KBM-7 (cell line): ENCODE results near the gene RAPGEF3.

Experiments used
- DNase-seq: peaks from one replicate; pipeline ENCODE4 v3.0.0-alpha.2; 2015
- in situ Hi-C: fragments of 300-500 bp; cut with MboI; formaldehyde crosslinking; loops from 2 replicates; pipeline ENCODE4 v1.14.3; 2020; ENCODE audit warnings: low sequenced_read_pairs, low pct_unique_long_range_greater_than_20kb, mixed read lengths

Gene RAPGEF3

DNA sequence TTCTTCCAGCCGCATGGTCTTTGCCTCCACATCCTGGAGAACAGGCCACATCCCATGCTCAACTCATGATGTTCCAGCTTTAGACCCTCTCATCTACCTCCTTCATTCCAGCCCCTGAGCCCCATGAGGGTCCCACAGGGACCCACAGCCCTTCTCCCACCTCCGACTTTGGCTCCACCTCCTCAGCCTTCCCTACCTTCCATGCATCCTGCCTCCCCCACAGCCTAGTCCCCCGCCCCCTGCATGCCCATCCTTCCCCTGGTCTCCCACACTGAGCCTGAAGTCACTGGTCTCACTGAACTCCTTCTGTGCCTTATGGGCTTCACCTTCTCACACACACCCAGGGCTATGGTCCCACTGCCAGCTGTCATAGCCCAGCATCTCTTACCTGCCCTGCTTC, 9.8 kb downstream of the RAPGEF3 start:
- in situ Hi-C loops: loop anchor here (25.0 kb wide), 1 partner anchor 88 kb away; no protein-coding TSS in a partner anchor

DNA sequence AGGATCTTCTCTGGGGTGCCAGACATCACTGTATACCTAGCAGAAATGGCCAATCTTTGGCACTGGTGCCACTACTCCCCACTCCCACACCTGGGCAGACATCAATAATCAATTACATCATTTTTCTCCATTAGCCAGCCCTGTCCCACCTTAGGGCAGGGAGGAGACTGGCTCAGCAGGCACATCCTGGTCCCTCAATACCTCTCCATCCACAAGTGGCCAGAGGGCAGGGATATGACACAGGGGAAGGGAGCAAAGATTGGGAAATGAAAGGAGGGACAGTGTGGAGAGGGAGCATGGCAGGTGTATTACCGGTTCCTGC, 10.2 kb downstream of the RAPGEF3 start:
- in situ Hi-C loops: loop anchor here (25.0 kb wide), 1 partner anchor 89 kb away; no protein-coding TSS in a partner anchor
- DNase-seq: no peak

More for the DNA sequence above, 9.8 kb downstream of the RAPGEF3 start:
- no peak for DNase-seq

DNA sequence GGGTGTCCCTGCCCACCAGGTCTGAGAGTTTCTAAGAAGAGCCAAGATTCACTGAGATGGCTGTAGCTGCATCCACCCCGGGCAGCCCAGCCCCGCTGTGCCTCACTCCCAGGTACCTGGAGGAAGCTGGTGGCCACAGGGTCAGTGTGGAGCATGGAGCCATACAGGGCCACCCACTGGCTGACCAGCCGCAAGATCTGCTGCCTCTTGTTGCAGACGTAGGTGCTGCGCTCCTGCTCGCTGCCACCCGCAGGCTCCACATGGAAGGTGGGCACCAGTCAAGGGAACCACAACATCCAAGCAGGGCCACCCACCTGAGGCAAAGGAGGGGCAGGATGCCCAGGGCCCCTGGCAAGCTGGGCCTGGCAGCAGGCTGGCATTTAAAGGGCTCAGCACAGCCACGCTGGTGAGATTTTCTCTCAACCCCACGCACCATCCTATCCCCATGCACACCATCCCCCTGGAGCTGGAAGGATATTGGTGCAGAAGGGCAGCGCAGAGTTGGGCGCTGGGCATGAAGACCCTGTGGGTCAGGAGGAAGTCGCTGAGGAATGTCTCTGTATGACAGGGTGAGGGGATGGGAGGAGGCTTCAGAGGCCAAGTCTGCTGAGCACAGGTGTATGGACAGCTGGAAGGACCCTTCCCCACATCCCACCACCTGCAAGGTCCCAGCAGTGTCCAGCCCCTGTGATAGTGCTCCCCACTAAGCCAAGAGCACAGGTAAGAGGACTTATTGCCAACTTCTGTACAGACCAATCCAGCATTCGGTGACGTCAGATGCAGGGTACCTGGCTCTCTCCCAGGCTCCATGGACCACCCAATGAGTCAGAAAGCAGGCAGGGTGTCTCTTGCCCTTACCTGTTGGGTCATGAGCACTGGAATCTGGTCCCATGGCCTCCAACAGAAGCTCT, 10.8 kb downstream of the RAPGEF3 start:
- no peak for DNase-seq
- in situ Hi-C loops: loop anchor here (25.0 kb wide), 1 partner anchor 89 kb away; no protein-coding TSS in a partner anchor

DNA sequence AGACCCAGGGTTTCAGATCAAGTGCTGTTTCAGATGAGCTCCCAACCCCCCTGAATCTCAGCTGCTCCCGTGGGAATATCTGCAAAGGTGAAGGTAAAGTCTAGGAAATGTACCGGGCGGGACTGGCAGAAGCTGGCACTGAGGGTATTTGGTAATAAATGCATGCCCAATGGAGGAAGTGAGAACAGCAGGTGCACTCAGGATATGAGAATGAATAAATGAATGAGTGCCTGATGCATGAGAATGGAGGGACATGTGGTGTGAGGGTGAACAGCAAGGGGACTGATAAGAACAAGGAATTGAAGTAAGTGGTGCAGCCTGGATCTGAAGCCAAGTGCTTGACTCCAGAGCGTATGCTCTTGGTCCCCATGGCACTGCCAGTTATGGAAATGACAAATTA, 11.6 kb downstream of the RAPGEF3 start:
- no peak for DNase-seq
- in situ Hi-C loops: loop anchor here (25.0 kb wide), 1 partner anchor 90 kb away; no protein-coding TSS in a partner anchor

DNA sequence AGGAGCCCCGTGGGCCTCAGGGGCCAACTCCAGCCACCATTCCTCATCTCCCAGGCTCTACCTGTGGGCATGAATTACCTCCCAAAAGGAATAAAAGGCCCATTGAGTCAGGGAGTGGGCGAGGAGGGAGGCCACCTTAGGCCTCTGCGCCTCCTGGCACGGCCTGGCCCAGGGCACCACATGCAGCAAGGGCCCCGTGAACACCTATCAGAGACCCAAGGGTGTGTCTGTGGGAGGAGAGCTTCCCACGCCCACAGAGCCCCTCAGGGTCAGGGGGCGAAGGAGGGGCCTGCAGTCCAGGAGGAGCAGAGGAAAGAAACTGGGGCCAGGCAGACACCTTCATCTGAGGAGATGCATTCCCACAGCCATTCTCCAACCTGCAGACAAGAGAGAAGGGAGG, 12.2 kb downstream of the RAPGEF3 start:
- in situ Hi-C loops: loop anchor here (25.0 kb wide), 1 partner anchor 91 kb away; no protein-coding TSS in a partner anchor
- no peak for DNase-seq

DNA sequence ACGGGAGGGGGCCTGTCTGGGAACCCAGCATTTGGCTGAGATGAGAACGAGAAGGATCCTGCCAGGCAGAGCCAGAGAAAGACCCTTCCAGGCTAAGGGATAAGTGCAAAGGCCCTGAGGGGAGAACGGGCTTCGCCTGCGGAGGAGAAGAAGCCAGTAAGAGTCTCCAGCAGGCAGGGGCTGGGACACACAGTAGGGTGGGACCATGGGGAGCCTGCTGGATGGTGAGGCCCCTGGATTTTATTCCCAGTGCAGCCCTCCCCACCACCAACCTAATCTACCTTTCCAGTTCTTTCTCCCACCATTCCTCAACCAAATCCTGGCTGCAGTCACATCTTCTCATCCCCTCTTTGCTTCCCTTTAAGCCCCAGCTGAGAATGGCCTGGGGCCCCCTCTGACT, 12.6 kb downstream of the RAPGEF3 start:
- in situ Hi-C loops: loop anchor here (25.0 kb wide), 1 partner anchor 91 kb away; no protein-coding TSS in a partner anchor

DNA sequence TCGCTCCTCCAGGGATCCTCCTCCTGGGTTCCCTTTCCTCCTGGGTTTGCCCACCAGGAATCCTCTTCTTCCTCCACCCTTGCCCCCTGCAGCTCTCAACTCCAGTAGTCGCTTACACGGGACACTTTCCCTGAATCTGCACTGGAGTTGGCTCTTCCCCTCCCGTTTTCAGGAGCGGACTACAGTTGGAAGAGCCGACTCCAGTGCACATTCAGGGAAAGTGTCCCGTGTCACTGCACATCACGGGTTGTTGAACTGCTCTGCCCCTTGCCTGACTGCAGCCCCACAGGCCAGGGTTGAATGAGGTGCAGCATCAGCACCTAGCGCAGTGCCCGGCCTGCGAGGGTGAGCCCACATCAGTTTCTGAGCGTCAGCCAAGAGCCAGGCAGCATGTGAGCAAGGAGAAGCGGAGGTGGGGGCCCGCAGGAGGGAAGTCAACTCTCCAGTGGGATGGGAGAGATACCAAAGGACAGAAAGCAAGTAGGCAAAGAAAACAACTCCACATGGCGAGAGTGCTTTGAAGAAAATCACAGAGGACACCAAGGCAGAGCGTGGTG, 13.1 kb downstream of the RAPGEF3 start:
- no peak for DNase-seq
- in situ Hi-C loops: loop anchor here (25.0 kb wide), 1 partner anchor 92 kb away; no protein-coding TSS in a partner anchor

More for the DNA sequence above, 12.6 kb downstream of the RAPGEF3 start:
- DNase-seq: no peak

DNA sequence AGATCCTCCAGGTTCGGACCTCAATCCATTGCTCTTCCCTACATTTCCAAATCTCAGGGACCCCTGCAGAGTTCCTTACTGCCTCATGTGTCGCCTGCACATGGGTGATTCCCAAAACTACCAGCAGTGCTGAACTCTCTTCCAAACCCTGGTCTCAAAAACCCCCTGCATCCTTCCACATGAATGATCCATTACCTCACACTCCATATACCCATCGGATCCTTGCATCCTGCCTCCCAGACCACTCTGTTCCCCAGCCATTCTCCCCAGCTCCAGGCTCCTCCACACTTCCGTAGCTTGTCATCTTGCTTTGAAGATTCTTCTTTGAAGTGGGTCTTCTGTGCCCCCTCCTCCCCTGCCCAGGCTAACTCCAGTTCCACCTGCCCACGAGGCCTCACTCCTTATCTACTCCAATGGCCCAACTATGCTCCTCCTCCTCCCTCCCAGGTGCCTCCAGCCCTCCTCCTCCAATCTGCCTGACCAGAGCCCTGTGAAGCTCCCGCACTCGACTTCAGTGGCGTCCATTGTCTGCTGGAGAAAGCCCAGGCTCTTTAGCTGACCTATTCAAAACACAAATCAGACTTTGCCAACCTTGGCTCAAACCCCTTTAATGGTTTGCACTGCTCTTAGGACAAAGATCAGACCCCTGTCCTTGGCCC, 13.8 kb downstream of the RAPGEF3 start:
- in situ Hi-C loops: loop anchor here (5.0 to 25.0 kb wide), 2 partner anchors 32 to 92 kb away; no protein-coding TSS in a partner anchor

DNA sequence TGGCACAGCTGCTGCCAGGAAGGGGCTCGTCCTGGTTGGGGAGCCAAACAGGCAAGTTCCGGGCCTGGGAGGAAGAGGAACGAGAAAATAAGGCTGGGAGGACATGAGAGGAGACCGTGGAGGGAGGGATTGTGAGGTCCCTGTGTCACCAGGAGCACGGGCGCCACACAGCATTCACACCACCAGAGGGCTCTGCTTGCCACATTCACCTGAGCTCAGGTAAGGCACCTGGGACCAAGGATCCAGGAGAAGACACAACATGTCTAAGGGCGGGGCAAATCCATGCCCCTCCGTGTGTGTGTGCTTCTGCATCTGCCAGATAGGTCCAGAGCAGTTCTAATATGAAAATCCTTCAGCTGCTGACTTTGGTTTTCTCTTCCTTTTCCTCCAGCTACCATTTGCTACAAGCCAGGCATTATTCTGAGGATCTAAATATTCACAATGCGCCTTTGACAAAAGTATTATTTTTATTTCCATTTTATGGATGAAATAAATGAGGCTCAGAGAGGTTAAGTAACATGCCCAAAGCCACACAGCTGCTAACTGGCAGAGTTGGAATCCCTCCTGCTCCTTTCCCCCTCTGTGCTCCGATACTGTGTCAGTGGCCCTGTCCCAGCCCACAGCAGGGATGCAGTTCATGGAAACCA, 14.6 kb downstream of the RAPGEF3 start:
- DNase-seq: peak; percentile 38
- in situ Hi-C loops: loop anchor here (5.0 to 25.0 kb wide), 2 partner anchors 33 to 93 kb away; no protein-coding TSS in a partner anchor

More for the DNA sequence above, 13.8 kb downstream of the RAPGEF3 start:
- no peak for DNase-seq

DNA sequence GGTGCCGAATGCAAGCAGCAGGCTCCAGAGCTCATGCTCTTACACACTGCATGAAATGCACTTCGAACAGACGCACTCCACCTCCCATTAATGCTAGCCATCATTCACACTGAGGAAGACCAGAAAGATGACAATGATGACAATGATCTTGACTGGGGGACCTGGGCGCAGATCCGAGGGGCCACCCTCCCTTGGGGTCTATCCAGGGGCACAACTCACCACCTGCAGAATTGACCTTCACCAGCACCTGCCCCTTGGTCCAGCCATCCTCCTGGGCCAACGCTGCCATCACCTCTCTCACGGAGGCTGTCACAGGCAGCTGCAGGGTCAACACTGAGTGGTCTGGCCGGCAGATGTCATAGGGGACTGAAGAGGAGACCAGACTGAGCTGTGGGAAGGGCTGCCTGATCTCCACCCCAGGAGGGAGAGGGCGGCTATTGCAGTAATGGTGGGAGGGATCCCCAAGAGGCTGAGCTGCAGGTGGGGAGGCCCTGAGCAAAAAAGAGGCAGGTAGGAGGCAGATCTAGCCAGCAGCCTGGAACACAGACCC, 15.3 kb downstream of the RAPGEF3 start:
- in situ Hi-C loops: loop anchor here (5.0 to 25.0 kb wide), 2 partner anchors 34 to 94 kb away; no protein-coding TSS in a partner anchor

DNA sequence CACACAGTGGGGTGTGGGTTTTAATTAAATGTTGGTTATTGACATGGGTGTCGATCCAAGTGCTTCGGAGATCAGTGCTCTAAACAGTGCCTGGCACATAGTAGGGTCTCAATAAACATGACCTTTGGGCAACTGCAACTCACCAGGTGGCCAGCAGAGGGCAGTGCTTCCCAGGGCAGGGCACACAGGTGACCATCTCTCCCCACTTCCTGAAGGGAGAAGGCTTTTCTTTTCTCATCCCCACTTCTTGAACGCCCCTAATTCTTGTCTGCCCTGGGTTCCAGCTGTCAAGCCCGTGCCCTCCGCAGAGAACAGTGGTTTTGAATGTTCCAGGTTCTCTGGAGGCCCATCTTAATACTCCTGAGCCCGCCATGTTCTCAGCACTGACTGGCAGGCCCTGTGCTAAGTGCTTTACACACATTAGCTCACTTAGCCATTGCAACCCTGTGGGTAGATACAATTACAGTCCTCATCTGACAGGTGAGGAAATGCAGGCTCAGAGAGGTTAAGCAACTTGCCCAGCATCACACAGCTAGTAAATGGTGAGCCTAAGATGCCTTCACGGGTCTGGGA, 16.3 kb downstream of the RAPGEF3 start:
- peak; percentile 64 for DNase-seq
- in situ Hi-C loops: loop anchor here (5.0 to 25.0 kb wide), 2 partner anchors 35 to 95 kb away; no protein-coding TSS in a partner anchor

More for the DNA sequence above, 15.3 kb downstream of the RAPGEF3 start:
- no peak for DNase-seq

DNA sequence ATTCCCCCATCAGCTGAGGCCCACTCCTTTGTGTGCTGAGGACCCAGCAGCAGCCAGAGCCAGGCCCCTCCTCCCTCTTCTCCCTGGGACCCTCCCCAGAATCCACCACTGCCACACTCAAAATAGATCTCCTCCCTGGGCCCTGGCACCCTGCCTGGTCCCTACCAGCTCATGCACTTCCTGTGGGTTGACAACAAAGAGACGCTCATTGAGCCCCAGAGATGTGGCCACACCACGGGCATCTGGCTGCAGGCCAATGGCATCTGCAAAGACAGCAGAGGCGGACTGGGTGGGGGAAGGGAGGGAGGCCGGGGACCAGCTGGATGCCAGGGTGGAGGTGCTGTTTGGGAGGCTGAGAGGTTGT, 17.4 kb downstream of the RAPGEF3 start:
- in situ Hi-C loops: loop anchor here (5.0 to 25.0 kb wide), 2 partner anchors 36 to 96 kb away; no protein-coding TSS in a partner anchor
- DNase-seq: peak; percentile 50

DNA sequence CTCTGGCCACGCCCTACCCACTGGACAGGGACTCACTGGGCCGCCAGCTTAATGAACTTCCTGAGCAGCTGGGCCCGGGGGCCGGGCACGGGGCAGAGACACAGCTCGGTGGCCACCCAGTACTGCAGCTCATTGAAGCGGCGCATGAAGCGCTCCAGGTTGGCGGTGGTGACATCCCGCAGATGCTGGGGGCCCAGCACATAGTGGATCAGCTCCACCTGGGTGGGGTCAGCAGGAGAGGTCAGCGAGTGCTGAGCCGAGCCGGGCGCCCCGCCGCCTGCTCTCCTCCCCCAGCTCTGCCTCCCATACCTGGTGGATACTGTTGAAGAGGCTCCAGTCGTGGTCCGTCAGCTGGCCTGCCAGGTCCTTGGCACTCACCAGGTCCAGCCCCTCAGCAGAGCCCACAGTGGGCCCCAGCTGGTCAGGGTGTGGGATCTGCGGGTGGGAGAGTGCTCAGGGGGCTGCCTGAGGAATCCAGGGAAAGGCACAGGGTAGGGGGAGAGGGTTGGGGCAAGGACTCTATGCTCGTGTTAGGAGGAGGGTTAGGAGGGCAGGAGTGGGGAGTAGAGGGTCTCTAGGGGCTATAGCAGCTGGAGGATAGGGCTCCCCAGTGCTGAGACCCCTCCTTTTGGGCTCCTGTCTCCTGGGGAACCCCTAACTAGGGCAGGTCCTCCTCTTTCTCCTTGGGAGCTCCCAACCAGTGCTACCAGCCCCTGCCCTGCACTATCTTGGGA, 17.9 kb downstream of the RAPGEF3 start:
- in situ Hi-C loops: loop anchor here (5.0 to 25.0 kb wide), 2 partner anchors 37 to 97 kb away; no protein-coding TSS in a partner anchor
- DNase-seq: no peak

DNA sequence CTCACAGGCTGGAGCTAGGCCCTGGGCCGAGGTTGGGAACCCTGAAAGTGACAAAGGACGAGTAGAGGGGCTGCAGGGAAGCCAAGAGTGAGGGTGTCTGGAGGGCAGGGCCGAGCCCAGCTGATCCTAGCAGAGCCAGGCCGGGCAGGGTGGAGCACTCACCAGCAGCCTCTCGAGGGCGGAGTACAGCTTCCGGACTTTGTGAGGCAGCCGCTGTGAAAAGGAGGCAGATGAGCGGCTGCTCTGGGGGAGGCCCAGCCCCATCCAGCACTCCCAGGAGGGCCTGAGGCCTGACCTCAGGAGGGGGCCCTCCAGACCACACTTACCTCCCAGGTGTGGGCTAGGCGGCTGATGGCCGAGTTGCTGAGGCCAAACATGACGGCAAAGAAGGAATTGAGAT, 18.7 kb downstream of the RAPGEF3 start:
- peak; percentile 16 for DNase-seq
- in situ Hi-C loops: loop anchor here (5.0 to 25.0 kb wide), 2 partner anchors 37 to 97 kb away; no protein-coding TSS in a partner anchor

DNA sequence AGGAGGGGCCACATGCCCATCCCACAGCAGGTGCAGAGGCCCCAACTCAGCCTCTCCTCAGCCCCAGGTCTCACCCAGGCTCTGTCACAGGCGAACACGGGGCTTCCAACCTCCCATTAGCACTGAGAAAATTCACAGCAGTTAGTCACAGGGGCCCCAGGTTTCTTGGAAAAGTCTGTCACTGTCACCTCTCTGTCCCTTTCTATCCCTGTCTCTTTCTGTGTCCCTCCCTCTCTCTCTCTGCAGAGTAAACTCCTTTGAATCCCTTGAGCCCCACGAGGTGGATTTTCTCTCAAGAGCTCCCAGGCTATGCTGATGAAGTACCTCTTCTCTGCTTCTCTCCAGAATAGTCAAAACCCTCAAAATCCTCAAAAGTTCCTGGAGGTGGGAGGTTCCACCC, 19.4 kb downstream of the RAPGEF3 start:
- in situ Hi-C loops: loop anchor here (25.0 kb wide), 1 partner anchor 98 kb away; no protein-coding TSS in a partner anchor
- DNase-seq: no peak

DNA sequence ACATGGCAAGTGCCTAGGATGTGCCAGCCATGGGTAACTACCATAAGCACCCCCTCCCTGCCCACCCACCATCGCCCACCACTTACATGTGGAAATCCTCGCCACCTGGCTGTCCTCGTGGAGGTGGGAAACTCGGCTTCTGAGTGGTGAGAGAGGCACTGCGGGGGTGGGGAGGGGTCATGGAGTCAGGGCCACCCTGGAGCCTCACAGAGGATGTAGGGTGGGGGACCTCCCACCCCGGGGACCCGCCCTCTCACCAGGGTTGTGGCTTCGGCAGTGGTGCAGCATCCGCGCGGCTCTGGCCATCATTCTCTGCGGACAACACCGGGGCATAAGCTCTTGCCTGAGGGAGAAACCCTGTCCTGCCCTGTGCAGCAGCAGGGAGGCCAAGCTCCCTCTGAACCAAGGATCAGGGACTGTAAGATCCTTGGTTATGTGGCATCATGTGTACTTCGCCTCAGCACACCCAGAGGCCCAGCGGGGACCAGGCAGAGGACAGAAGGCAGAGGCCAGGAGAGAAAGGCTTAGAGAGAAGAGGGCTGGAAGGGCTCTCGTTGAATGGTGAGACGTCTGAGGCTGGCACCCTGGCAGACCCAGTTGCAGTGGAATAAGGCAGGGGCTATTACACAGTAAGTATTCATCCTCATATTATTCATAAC, 20.6 kb downstream of the RAPGEF3 start:
- DNase-seq: no peak
- in situ Hi-C loops: loop anchor here (25.0 kb wide), 1 partner anchor 99 kb away; no protein-coding TSS in a partner anchor
